Endometrial microvascular endothelial cells (primary cell): ENCODE measurements around the gene DIPK1B. TPM values are rescaled to one million over a fixed set of nuclear protein-coding genes. Genes with fewer than 3 reads are reported as not detected.

Experiments
- in situ Hi-C: cut with HindIII; loops from 2 replicates; pipeline ENCODE4 v1.10.0; 2017; ENCODE audit warnings: low sequenced_read_pairs, low pct_unique_long_range_greater_than_20kb; ENCODE audit errors: inconsistent ontology term
- total RNA-seq: library from RNA; depleted of rRNA; stranded (reverse); fragments of >200 nt; gene quantifications from one replicate; pipeline ENCODE4 v1.2.3, GENCODE V29; 2015; ENCODE audit errors: inconsistent ontology term

Gene DIPK1B
- total RNA-seq, 1 donor from 2014 or later, result 44.5 TPM

GRCh38 chr9:136713550-136713949 is 1.2 kb downstream of the DIPK1B start:
- in situ Hi-C loops, result no loop called here

GRCh38 chr9:136714096-136714892 is 1.9 kb downstream of the DIPK1B start:
- in situ Hi-C loops, result no loop called here

GRCh38 chr9:136714893-136715274 is 2.5 kb downstream of the DIPK1B start:
- in situ Hi-C loops, result no loop called here

GRCh38 chr9:136717399-136717798 is 5.0 kb downstream of the DIPK1B start:
- in situ Hi-C loops, result no loop called here

- in situ Hi-C loops, result no loop called here
These were observed 6.2 kb downstream of the DIPK1B start for GRCh38 chr9:136718345-136719194.

- in situ Hi-C loops, result no loop called here
These were observed 7.0 kb downstream of the DIPK1B start for GRCh38 chr9:136719195-136719880.

GRCh38 chr9:136720251-136720897 is 8.0 kb downstream of the DIPK1B start:
- in situ Hi-C loops, result no loop called here

GRCh38 chr9:136720898-136721338 is 8.5 kb downstream of the DIPK1B start:
- in situ Hi-C loops, result no loop called here

- in situ Hi-C loops, result no loop called here
These were observed 9.1 kb downstream of the DIPK1B start for GRCh38 chr9:136721339-136722092.

GRCh38 chr9:136722093-136722968 is 10.0 kb downstream of the DIPK1B start:
- in situ Hi-C loops, result no loop called here

- in situ Hi-C loops, result no loop called here
These were observed 10.6 kb downstream of the DIPK1B start for GRCh38 chr9:136722969-136723356.

- in situ Hi-C loops, result no loop called here
These were observed 11.1 kb downstream of the DIPK1B start for GRCh38 chr9:136723362-136723976.

- in situ Hi-C loops, result no loop called here
These were observed 11.6 kb downstream of the DIPK1B start for GRCh38 chr9:136723989-136724388.

GRCh38 chr9:136724772-136725171 is 12.4 kb downstream of the DIPK1B start:
- in situ Hi-C loops, result no loop called here

GRCh38 chr9:136725612-136726011 is 13.2 kb downstream of the DIPK1B start:
- in situ Hi-C loops, result no loop called here

GRCh38 chr9:136726118-136726517 is 13.7 kb downstream of the DIPK1B start:
- in situ Hi-C loops, result no loop called here

GRCh38 chr9:136726631-136727191 is 14.3 kb downstream of the DIPK1B start:
- in situ Hi-C loops, result no loop called here
